GM23248 (cell line): ENCODE results near the gene SIDT2.

ENCODE experiments used
- EZH2 ChIP-seq: fragments of 200-600 bp; sonication (generic); IDR thresholded peaks from 2 replicates; pipeline ENCODE4 v1.6.1; 2018; ENCODE audit warnings: antibody characterized with exemption, mild to moderate bottlenecking; ENCODE audit not compliant: insufficient read depth, poor library complexity, severe bottlenecking
- EZH2phosphoT487 ChIP-seq: fragments of 200-600 bp; sonication (generic); IDR thresholded peaks from 2 replicates; pipeline ENCODE4 v1.6.1; 2018; ENCODE audit warnings: antibody characterized with exemption, moderate library complexity, mild to moderate bottlenecking, low read depth; ENCODE audit not compliant: insufficient read depth

DNA sequence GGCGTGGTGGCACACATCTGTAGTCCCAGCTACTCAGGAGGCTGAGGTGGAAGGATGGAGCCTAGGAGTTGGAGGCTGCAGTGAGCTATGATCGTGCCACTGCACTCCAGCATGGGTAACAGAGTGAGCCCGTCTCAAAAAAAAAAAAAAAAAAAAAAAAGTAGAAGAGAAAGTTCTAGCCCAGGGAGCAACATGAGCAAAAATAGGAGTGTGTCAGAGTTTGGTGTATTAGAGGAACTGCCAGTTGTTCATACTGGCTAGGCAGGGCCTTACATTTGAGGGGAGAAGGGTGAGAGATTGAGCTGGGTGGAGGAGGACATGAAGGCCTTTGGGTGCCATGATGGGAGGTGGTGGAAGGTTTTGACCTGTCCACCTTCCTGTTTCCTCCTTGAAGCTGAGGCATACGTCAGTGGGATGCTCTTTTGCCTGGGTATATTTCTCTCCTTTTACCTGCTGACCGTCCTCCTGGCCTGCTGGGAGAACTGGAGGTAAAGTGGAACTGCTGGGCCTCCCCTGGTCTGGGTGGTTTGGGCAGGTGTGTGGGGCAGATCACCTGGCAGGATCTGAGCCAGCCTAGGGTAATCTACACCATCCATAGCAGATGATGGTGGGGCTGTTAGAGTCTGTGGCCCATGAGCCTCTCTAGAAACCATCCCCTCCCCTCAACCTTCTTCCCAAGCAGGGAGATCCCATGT lies 7.3 kb downstream of the SIDT2 start:
- TF ChIP-seq EZH2 (no peak), EZH2phosphoT487 (no peak)
